Ishikawa (cell line): ENCODE results near the gene LSM8.

Source experiments
- CEBPB ChIP-seq: IDR thresholded peaks from 2 replicates; pipeline ENCODE4 v1.6.1; 2012
- CREB1 ChIP-seq: IDR thresholded peaks from 2 replicates; pipeline ENCODE4 v1.6.1; 2012; ENCODE audit warnings: low read depth
- EGR1 ChIP-seq: IDR thresholded peaks from 2 replicates; pipeline ENCODE4 v1.6.1; 2012
- EP300 ChIP-seq: IDR thresholded peaks from 2 replicates; pipeline ENCODE4 v1.6.1; 2012; ENCODE audit warnings: borderline replicate concordance
- FOXM1 ChIP-seq: IDR thresholded peaks from 2 replicates; pipeline ENCODE4 v1.6.1; 2012; ENCODE audit warnings: low read depth, borderline replicate concordance
- NFIC ChIP-seq: IDR thresholded peaks from 2 replicates; pipeline ENCODE4 v1.6.1; 2012
- RAD21 ChIP-seq: IDR thresholded peaks from 2 replicates; pipeline ENCODE4 v1.6.1; 2012; ENCODE audit warnings: low read depth
- TAF1 ChIP-seq: IDR thresholded peaks from 2 replicates; pipeline ENCODE4 v1.6.1; 2012; ENCODE audit warnings: low read depth, mild to moderate bottlenecking
- TCF12 ChIP-seq: IDR thresholded peaks from 2 replicates; pipeline ENCODE4 v1.6.1; 2012; ENCODE audit warnings: low read depth
- TEAD4 ChIP-seq: IDR thresholded peaks from 2 replicates; pipeline ENCODE4 v1.6.1; 2012
- YY1 ChIP-seq: IDR thresholded peaks from 2 replicates; pipeline ENCODE4 v1.6.1; 2012; ENCODE audit warnings: low read depth
- ZBTB7A ChIP-seq: IDR thresholded peaks from 2 replicates; pipeline ENCODE4 v1.6.1; 2012; ENCODE audit warnings: low read depth
- TF ChIP-seq, protein P1 (sequence below): IDR thresholded peaks from 2 replicates; pipeline ENCODE4 v1.6.1; 2012
- TF ChIP-seq, protein P2 (sequence below): IDR thresholded peaks from 2 replicates; pipeline ENCODE4 v1.6.1; 2012
- TF ChIP-seq, protein P3 (sequence below): IDR thresholded peaks from 2 replicates; pipeline ENCODE4 v1.6.1; 2012; ENCODE audit warnings: low read depth, mild to moderate bottlenecking

LSM8 gene

DNA sequence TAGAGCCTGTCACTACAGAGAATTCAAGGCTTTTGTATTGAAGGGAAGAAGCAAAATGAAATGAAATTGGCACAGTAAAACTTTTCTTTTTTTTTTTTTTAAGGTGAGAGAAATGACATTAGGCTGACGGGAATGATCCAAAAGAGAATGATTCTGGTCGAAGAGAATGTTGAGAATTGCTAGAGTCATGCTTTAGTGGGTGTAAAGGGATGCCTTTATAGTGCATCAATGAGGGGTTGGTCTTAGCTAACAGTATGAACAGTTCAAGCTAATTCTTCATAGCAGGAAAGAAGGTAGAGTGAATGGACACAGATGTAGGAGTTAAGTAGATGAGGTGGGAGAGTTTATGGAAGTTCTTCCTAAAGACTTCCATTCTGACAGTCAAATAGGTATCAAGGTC lies 32.3 kb upstream of the LSM8 start:
- TF ChIP-seq NFIC (no peak), TCF12 (no peak), TAF1 (no peak), EGR1 (no peak), FOXM1 (no peak), TEAD4 (no peak), RAD21 (no peak), ZBTB7A (no peak), CREB1 (no peak), CEBPB (no peak)
- TF ChIP-seq, protein P1, sequence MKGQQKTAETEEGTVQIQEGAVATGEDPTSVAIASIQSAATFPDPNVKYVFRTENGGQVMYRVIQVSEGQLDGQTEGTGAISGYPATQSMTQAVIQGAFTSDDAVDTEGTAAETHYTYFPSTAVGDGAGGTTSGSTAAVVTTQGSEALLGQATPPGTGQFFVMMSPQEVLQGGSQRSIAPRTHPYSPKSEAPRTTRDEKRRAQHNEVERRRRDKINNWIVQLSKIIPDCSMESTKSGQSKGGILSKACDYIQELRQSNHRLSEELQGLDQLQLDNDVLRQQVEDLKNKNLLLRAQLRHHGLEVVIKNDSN = no peak
- TF ChIP-seq, protein P2, sequence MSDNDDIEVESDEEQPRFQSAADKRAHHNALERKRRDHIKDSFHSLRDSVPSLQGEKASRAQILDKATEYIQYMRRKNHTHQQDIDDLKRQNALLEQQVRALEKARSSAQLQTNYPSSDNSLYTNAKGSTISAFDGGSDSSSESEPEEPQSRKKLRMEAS = no peak

DNA sequence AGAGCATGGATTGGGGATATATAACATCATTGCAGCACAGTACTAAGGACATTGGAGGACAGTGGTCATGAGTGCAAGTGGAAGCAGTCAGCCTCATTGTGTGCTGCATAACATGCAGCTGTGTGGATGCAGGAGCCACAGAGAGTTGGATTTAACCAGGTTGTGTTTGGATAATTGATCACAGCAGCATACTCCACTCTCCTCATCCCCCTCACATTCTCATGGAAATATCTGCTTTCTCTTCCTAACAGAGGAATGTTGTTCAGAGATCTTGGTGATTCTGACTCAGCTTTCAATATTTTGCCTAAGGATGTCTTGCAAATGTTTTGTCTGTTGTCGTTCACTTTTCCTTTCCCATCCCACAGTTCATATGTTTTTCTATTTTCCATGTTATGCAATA lies 31.8 kb upstream of the LSM8 start:
- TF ChIP-seq, protein P3, sequence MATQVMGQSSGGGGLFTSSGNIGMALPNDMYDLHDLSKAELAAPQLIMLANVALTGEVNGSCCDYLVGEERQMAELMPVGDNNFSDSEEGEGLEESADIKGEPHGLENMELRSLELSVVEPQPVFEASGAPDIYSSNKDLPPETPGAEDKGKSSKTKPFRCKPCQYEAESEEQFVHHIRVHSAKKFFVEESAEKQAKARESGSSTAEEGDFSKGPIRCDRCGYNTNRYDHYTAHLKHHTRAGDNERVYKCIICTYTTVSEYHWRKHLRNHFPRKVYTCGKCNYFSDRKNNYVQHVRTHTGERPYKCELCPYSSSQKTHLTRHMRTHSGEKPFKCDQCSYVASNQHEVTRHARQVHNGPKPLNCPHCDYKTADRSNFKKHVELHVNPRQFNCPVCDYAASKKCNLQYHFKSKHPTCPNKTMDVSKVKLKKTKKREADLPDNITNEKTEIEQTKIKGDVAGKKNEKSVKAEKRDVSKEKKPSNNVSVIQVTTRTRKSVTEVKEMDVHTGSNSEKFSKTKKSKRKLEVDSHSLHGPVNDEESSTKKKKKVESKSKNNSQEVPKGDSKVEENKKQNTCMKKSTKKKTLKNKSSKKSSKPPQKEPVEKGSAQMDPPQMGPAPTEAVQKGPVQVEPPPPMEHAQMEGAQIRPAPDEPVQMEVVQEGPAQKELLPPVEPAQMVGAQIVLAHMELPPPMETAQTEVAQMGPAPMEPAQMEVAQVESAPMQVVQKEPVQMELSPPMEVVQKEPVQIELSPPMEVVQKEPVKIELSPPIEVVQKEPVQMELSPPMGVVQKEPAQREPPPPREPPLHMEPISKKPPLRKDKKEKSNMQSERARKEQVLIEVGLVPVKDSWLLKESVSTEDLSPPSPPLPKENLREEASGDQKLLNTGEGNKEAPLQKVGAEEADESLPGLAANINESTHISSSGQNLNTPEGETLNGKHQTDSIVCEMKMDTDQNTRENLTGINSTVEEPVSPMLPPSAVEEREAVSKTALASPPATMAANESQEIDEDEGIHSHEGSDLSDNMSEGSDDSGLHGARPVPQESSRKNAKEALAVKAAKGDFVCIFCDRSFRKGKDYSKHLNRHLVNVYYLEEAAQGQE = no peak

DNA sequence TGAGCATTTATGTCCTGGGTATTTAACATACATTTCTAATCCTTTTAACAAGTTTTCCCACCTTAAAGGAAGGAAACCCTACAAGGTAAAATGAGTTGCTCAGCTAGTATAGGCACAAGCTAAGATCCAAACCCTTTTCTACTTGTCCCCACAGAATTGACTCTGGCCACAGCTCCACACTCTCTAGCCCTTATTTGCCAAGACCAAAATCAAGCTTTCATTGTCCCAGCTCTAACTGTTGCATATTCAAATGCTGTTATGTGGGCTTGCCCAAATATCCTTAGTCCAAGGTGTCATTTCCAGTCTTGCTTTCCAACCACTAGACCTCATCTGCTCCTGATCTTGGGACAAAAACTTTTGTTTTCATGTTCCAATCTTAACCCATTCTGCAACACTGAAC lies 31.3 kb upstream of the LSM8 start:
- no peak for TF ChIP-seq YY1
- no peak for TF ChIP-seq TEAD4
- no peak for TF ChIP-seq TCF12
- no peak for TF ChIP-seq TAF1
- TF ChIP-seq CEBPB = no peak
- TF ChIP-seq FOXM1 = no peak
- TF ChIP-seq ZBTB7A = no peak
- TF ChIP-seq, protein P1 = no peak
- no peak for TF ChIP-seq EP300
- no peak for TF ChIP-seq RAD21
- TF ChIP-seq EGR1 = no peak
- TF ChIP-seq, protein P3 = no peak
- TF ChIP-seq, protein P2 = no peak
- TF ChIP-seq CREB1 = no peak
- TF ChIP-seq NFIC = no peak

DNA sequence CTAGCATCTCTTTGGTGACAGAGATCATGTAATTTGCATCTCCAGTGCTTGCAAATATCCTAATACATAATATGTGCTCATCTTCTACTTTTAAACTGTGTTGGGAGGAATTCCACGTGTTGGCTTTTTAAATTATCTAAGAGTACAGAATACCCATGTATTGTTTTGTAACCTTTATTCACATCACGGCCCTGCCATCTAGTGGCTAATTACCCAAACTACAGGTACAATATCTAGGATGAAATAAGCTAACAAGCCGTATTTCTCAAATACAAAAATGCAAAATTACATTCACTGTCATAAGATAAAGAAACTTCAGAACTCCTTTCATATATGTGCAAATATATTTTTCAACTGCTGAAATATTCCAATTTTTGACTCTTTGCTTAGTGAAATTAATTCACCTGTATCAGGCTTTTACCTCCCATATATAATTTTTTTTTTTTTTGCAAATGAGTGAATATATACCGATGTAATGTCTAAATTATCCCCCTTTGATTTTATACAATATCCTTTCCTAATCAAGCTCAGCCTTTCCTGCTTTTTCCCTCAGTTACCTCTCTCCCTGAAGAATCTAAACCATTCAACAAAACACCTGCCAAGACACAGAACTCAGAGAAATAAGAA lies 30.3 kb upstream of the LSM8 start:
- peak; percentile 73 for TF ChIP-seq RAD21
- no peak for TF ChIP-seq NFIC

DNA sequence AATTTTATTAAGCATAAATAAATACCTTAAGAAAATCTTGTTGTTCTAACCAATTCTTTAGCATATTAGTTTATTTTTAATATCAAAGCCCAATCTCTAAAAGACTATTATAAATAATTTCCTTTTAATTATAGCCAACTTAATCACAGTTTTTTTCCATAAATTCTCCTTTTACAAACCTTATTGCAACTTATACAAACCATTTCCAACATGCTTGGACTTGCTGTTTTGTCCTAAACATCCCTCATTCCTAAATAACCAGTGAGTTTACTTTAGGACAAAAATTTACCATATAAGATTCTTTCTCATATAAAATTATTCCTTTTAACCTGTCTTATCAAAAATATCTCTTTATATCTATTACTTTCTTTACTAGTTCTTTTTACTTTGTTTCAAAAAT lies 25.2 kb upstream of the LSM8 start:
- no peak for TF ChIP-seq ZBTB7A
- TF ChIP-seq NFIC = no peak
- no peak for TF ChIP-seq TEAD4
- no peak for TF ChIP-seq TCF12
- no peak for TF ChIP-seq RAD21
- TF ChIP-seq, protein P2 = no peak
- no peak for TF ChIP-seq CEBPB
- TF ChIP-seq, protein P3 = no peak
